SK-N-SH treated with all-trans-retinoic acid at 6 μM for 48 hours (cell line): ENCODE data around the gene ME3.

Source experiments
- ATAC-seq: fragments of 200-7000 bp; cut with Tn5 transposase; 3 replicates; pipeline ENCODE4 v1.9.1; 2020; ENCODE audit warnings: mild to moderate bottlenecking, moderate library complexity
- ARNTL ChIP-seq: fragments of 450-650 bp; formaldehyde crosslinking; IDR thresholded peaks from 2 replicates; pipeline ENCODE4 v1.5.0; 2020; ENCODE audit warnings: low read depth, mild to moderate bottlenecking, moderate library complexity, borderline replicate concordance
- BACH2 ChIP-seq: fragments of 250-450 bp; sonication (Bioruptor Pico); IDR thresholded peaks from 2 replicates; pipeline ENCODE4 v1.9.0; 2021; ENCODE audit warnings: mild to moderate bottlenecking, borderline replicate concordance
- CREB5 ChIP-seq: fragments of 250-450 bp; sonication (Bioruptor Pico); IDR thresholded peaks from 2 replicates; pipeline ENCODE4 v1.5.1; 2020; ENCODE audit warnings: low read depth, mild to moderate bottlenecking, moderate library complexity
- CSDC2 ChIP-seq: fragments of 250-450 bp; sonication (Bioruptor Pico); IDR thresholded peaks from 2 replicates; pipeline ENCODE4 v1.5.0; 2020; ENCODE audit warnings: mild to moderate bottlenecking, moderate library complexity
- CSRNP3 ChIP-seq: fragments of 250-450 bp; sonication (Bioruptor Pico); IDR thresholded peaks from 2 replicates; pipeline ENCODE4 v1.5.1; 2021; ENCODE audit warnings: mild to moderate bottlenecking, moderate library complexity
- ESRRG ChIP-seq: fragments of 250-450 bp; sonication (Bioruptor Pico); IDR thresholded peaks from 2 replicates; pipeline ENCODE4 v1.6.1; 2021; ENCODE audit warnings: mild to moderate bottlenecking
- GLIS3 ChIP-seq: fragments of 250-450 bp; sonication (Bioruptor Pico); IDR thresholded peaks from 2 replicates; pipeline ENCODE4 v1.5.0; 2020; ENCODE audit warnings: mild to moderate bottlenecking, moderate library complexity
- ISL1 ChIP-seq: fragments of 250-450 bp; sonication (Bioruptor Pico); IDR thresholded peaks from 2 replicates; pipeline ENCODE4 v2.1.2; 2022; ENCODE audit warnings: mild to moderate bottlenecking, moderate library complexity
- OSR1 ChIP-seq: fragments of 250-450 bp; sonication (Bioruptor Pico); IDR thresholded peaks from 2 replicates; pipeline ENCODE4 v1.8.0; 2022; ENCODE audit warnings: moderate library complexity, mild to moderate bottlenecking, inconsistent platforms
- POU6F1 ChIP-seq: fragments of 250-450 bp; sonication (Bioruptor Pico); IDR thresholded peaks from 2 replicates; pipeline ENCODE4 v1.8.0; 2021; ENCODE audit warnings: low read depth, mild to moderate bottlenecking, moderate library complexity, borderline replicate concordance
- PPARA ChIP-seq: fragments of 250-450 bp; sonication (Bioruptor Pico); IDR thresholded peaks from 2 replicates; pipeline ENCODE4 v1.5.0; 2020; ENCODE audit warnings: mild to moderate bottlenecking, borderline replicate concordance
- RARB ChIP-seq: fragments of 250-450 bp; sonication (Bioruptor Pico); IDR thresholded peaks from 2 replicates; pipeline ENCODE4 v1.8.0; 2021; ENCODE audit warnings: mild to moderate bottlenecking, moderate library complexity
- SNAI2 ChIP-seq: fragments of 250-450 bp; sonication (Bioruptor Pico); IDR thresholded peaks from 2 replicates; pipeline ENCODE4 v1.5.0; 2020; ENCODE audit warnings: mild to moderate bottlenecking, moderate library complexity
- TCF4 ChIP-seq: fragments of 250-450 bp; sonication (Bioruptor Pico); IDR thresholded peaks from 2 replicates; pipeline ENCODE4 v1.8.0; 2021; ENCODE audit warnings: mild to moderate bottlenecking, moderate library complexity, borderline replicate concordance
- TOX ChIP-seq: fragments of 250-450 bp; sonication (Bioruptor Pico); IDR thresholded peaks from 2 replicates; pipeline ENCODE4 v1.8.0; 2021; ENCODE audit warnings: mild to moderate bottlenecking, moderate library complexity, borderline replicate concordance
- TSHZ2 ChIP-seq: fragments of 250-450 bp; sonication (Bioruptor Pico); IDR thresholded peaks from 2 replicates; pipeline ENCODE4 v1.5.0; 2020; ENCODE audit warnings: mild to moderate bottlenecking, moderate library complexity
- ZC3H10 ChIP-seq: fragments of 250-450 bp; sonication (Bioruptor Pico); IDR thresholded peaks from 2 replicates; pipeline ENCODE4 v1.5.1; 2021; ENCODE audit warnings: mild to moderate bottlenecking, moderate library complexity
- ZFP3 ChIP-seq: fragments of 250-450 bp; sonication (Bioruptor Pico); IDR thresholded peaks from 2 replicates; pipeline ENCODE4 v1.5.0; 2020; ENCODE audit warnings: mild to moderate bottlenecking, moderate library complexity
- ZFP30 ChIP-seq: fragments of 450-650 bp; formaldehyde crosslinking; IDR thresholded peaks from 2 replicates; pipeline ENCODE4 v1.5.0; 2022; ENCODE audit warnings: mild to moderate bottlenecking, moderate library complexity
- ZNF565 ChIP-seq: fragments of 450-650 bp; formaldehyde crosslinking; conservative IDR thresholded peaks from 2 replicates; pipeline ENCODE4 v1.5.0; 2020; ENCODE audit warnings: low read depth, mild to moderate bottlenecking, moderate library complexity
- ZNF70 ChIP-seq: fragments of 450-650 bp; formaldehyde crosslinking; IDR thresholded peaks from 2 replicates; pipeline ENCODE4 v1.5.0; 2020; ENCODE audit warnings: mild to moderate bottlenecking, moderate library complexity
- ZNF8 ChIP-seq: fragments of 450-650 bp; formaldehyde crosslinking; IDR thresholded peaks from 2 replicates; pipeline ENCODE4 v1.5.0; 2020; ENCODE audit warnings: mild to moderate bottlenecking, moderate library complexity

The ME3 gene

GRCh38 chr11:86513138-86513537, 159.3 kb downstream of the ME3 start:
- no peak for TF ChIP-seq TSHZ2 (CRISPR knock-in tag)
- no peak for TF ChIP-seq GLIS3 (CRISPR knock-in tag)
- TF ChIP-seq ISL1 (CRISPR knock-in tag) = no peak
- TF ChIP-seq ESRRG (CRISPR knock-in tag) = no peak
- no peak for TF ChIP-seq CSDC2
- no peak for TF ChIP-seq CREB5 (CRISPR knock-in tag)
- no peak for TF ChIP-seq SNAI2 (CRISPR knock-in tag)
- TF ChIP-seq POU6F1 (CRISPR knock-in tag) = no peak
- no peak for TF ChIP-seq TOX
- TF ChIP-seq TCF4 = no peak
- no peak for TF ChIP-seq RARB
- no peak for TF ChIP-seq ARNTL
- no peak for TF ChIP-seq OSR1 (CRISPR knock-in tag)
- no peak for TF ChIP-seq ZNF8
- no peak for TF ChIP-seq ZNF565
- TF ChIP-seq BACH2 (CRISPR knock-in tag) = no peak
- TF ChIP-seq CSRNP3 = no peak
- no peak for TF ChIP-seq ZNF70 (CRISPR knock-in tag)
- TF ChIP-seq PPARA (CRISPR knock-in tag) = no peak
- TF ChIP-seq, all 23 proteins: peak for 0
- ATAC-seq = no peak

- ATAC-seq = no peak
- TF ChIP-seq ZFP30 (CRISPR knock-in tag) (no peak), ISL1 (CRISPR knock-in tag) (no peak), ESRRG (CRISPR knock-in tag) (no peak), BACH2 (CRISPR knock-in tag) (no peak), SNAI2 (CRISPR knock-in tag) (no peak), ZNF565 (no peak), RARB (no peak), TCF4 (no peak), ZFP3 (CRISPR knock-in tag) (no peak), ARNTL (no peak), ZNF8 (no peak), ZC3H10 (CRISPR knock-in tag) (no peak), TSHZ2 (CRISPR knock-in tag) (no peak), CREB5 (CRISPR knock-in tag) (no peak), TOX (no peak), ZNF70 (CRISPR knock-in tag) (no peak)
Observed at GRCh38 chr11:86511086-86511551, 161.3 kb downstream of the ME3 start.
